Measurements from ENCODE around the gene TMEM132A.

TMEM132A gene

GRCh38 chr11:60937144-60937527, 12.9 kb downstream of the TMEM132A start:
- no peak for DNase-seq (ENCODE audit: low read depth)

GRCh38 chr11:60937811-60938210, 13.6 kb downstream of the TMEM132A start:
- no peak for DNase-seq (ENCODE audit: low read depth)

- no peak for DNase-seq (ENCODE audit: low read depth)
Observed at GRCh38 chr11:60938500-60938899, 14.2 kb downstream of the TMEM132A start.

- no peak for DNase-seq (ENCODE audit: low read depth)
Observed at GRCh38 chr11:60939301-60939700, 15.0 kb downstream of the TMEM132A start.

GRCh38 chr11:60939855-60940254, 15.6 kb downstream of the TMEM132A start:
- DNase-seq (ENCODE audit: low read depth): no peak

- DNase-seq (ENCODE audit: low read depth): no peak
Observed at GRCh38 chr11:60941371-60942119, 17.3 kb downstream of the TMEM132A start.

- DNase-seq (ENCODE audit: low read depth): no peak
Observed at GRCh38 chr11:60942219-60942618, 18.0 kb downstream of the TMEM132A start.

GRCh38 chr11:60942970-60943565, 18.8 kb downstream of the TMEM132A start:
- no peak for DNase-seq (ENCODE audit: low read depth)

- DNase-seq (ENCODE audit: low read depth): no peak
Observed at GRCh38 chr11:60944490-60945294, 20.4 kb downstream of the TMEM132A start.

- no peak for DNase-seq (ENCODE audit: low read depth)
Observed at GRCh38 chr11:60945295-60945667, 21.0 kb downstream of the TMEM132A start.

GRCh38 chr11:60946601-60947264, 22.5 kb downstream of the TMEM132A start:
- DNase-seq (ENCODE audit: low read depth): no peak

GRCh38 chr11:60947700-60948099, 23.4 kb downstream of the TMEM132A start:
- no peak for DNase-seq (ENCODE audit: low read depth)

GRCh38 chr11:60948250-60948649, 24.0 kb downstream of the TMEM132A start:
- no peak for DNase-seq (ENCODE audit: low read depth)

GRCh38 chr11:60950024-60950423, 25.8 kb downstream of the TMEM132A start:
- no peak for DNase-seq (ENCODE audit: low read depth)

- DNase-seq (ENCODE audit: low read depth): no peak
Observed at GRCh38 chr11:60950933-60951605, 26.8 kb downstream of the TMEM132A start.

- DNase-seq (ENCODE audit: low read depth): no peak
Observed at GRCh38 chr11:60951606-60951903, 27.3 kb downstream of the TMEM132A start.

- DNase-seq (ENCODE audit: low read depth): no peak
Observed at GRCh38 chr11:60951904-60952741, 27.9 kb downstream of the TMEM132A start, which contains the start of gene SLC15A3. TSS of gene SLC15A3 (minus strand) at chr11:60952176. CDS start at chr11:60951551, 625 bp downstream.

- no peak for DNase-seq (ENCODE audit: low read depth)
Observed at GRCh38 chr11:60952742-60953170, 28.5 kb downstream of the TMEM132A start.

- DNase-seq (ENCODE audit: low read depth): no peak
Observed at GRCh38 chr11:60953781-60954180, 29.5 kb downstream of the TMEM132A start.

GRCh38 chr11:60954421-60954820, 30.2 kb downstream of the TMEM132A start:
- no peak for DNase-seq (ENCODE audit: low read depth)

- no peak for DNase-seq (ENCODE audit: low read depth)
Observed at GRCh38 chr11:60955571-60955970, 31.3 kb downstream of the TMEM132A start.
